Neural progenitor cell (in vitro differentiated cells): Measurements from ENCODE around the gene CIROP. TPM values are rescaled to one million over a fixed set of nuclear protein-coding genes. Genes with fewer than 3 reads are reported as not detected.

Experiments used
- DNase-seq: peaks from one replicate; pipeline ENCODE4 v3.0.0-alpha.2; 2016; ENCODE audit warnings: low spot score
- H2AFZ ChIP-seq: fragments of 200-600 bp; sonication (generic); replicated peaks from 2 replicates; pipeline ENCODE4 v1.6.1; 2016; ENCODE audit warnings: antibody characterized with exemption
- H3F3A ChIP-seq: fragments of 200-600 bp; sonication (generic); 2 replicates; pipeline ENCODE4 v1.6.1; 2016; ENCODE audit warnings: antibody characterized with exemption, low read depth
- H3K27ac ChIP-seq: fragments of 200-600 bp; sonication (generic); 2 replicates; pipeline ENCODE4 v1.5.1; 2016; ENCODE audit warnings: mild to moderate bottlenecking
- H3K27me3 ChIP-seq: fragments of 200-600 bp; sonication (generic); 2 replicates; pipeline ENCODE4 v1.6.1; 2016; ENCODE audit warnings: mild to moderate bottlenecking, moderate library complexity
- H3K36me3 ChIP-seq: fragments of 200-600 bp; sonication (generic); 2 replicates; pipeline ENCODE4 v1.5.1; 2016
- H3K4me1 ChIP-seq: fragments of 200-600 bp; sonication (generic); 2 replicates; pipeline ENCODE4 v1.6.1; 2016; ENCODE audit warnings: mixed run types
- H3K4me2 ChIP-seq: fragments of 200-600 bp; sonication (generic); 2 replicates; pipeline ENCODE4 v1.6.1; 2016
- H3K4me3 ChIP-seq: fragments of 200-600 bp; sonication (generic); 2 replicates; pipeline ENCODE4 v1.5.1; 2016
- H3K79me2 ChIP-seq: fragments of 200-600 bp; sonication (generic); 2 replicates; pipeline ENCODE4 v1.6.1; 2016; ENCODE audit warnings: low read depth
- H3K9ac ChIP-seq: fragments of 200-600 bp; sonication (generic); 2 replicates; pipeline ENCODE4 v1.6.1; 2016
- H3K9me3 ChIP-seq: fragments of 200-600 bp; sonication (generic); 2 replicates; pipeline ENCODE4 v1.5.1; 2016; ENCODE audit warnings: low read depth
- H4K20me1 ChIP-seq: fragments of 200-600 bp; sonication (generic); 2 replicates; pipeline ENCODE4 v1.6.1; 2016; ENCODE audit warnings: low read depth
- H3K27ac Mint-ChIP-seq: 3 replicates; pipeline ENCODE4 v1.8.0; 2021; ENCODE audit warnings: mixed read lengths
- H3K27me3 Mint-ChIP-seq: 2 replicates; pipeline ENCODE4 v1.8.0; 2022; ENCODE audit warnings: low read depth, mild to moderate bottlenecking, inconsistent platforms, moderate library complexity, mixed read lengths; ENCODE audit not compliant: insufficient read depth
- H3K36me3 Mint-ChIP-seq: 3 replicates; pipeline ENCODE4 v1.8.0; 2021; ENCODE audit warnings: mixed read lengths
- H3K4me1 Mint-ChIP-seq: 3 replicates; pipeline ENCODE4 v1.8.0; 2021; ENCODE audit warnings: mixed read lengths
- H3K4me3 Mint-ChIP-seq: 3 replicates; pipeline ENCODE4 v1.8.0; 2021; ENCODE audit warnings: mild to moderate bottlenecking, moderate library complexity, mixed read lengths
- H3K9me3 Mint-ChIP-seq: 3 replicates; pipeline ENCODE4 v1.8.0; 2020; ENCODE audit warnings: mixed read lengths
- CTCF ChIP-seq: fragments of 200-600 bp; sonication (generic); IDR thresholded peaks from 2 replicates; pipeline ENCODE4 v1.5.1; 2017; ENCODE audit warnings: antibody characterized with exemption, mild to moderate bottlenecking
- EZH2 ChIP-seq: fragments of 200-600 bp; sonication (generic); IDR thresholded peaks from 2 replicates; pipeline ENCODE4 v1.6.1; 2017; ENCODE audit warnings: antibody characterized with exemption, mild to moderate bottlenecking, moderate library complexity
- EZH2phosphoT487 ChIP-seq: fragments of 200-600 bp; sonication (generic); IDR thresholded peaks from 2 replicates; pipeline ENCODE4 v1.6.1; 2017; ENCODE audit warnings: antibody characterized with exemption
- total RNA-seq: library from RNA; depleted of rRNA; stranded (reverse); fragments of >200 nt; gene quantifications from 2 replicates; pipeline ENCODE4 v1.2.3, GENCODE V29; 2015; ENCODE audit warnings: low replicate concordance

CIROP gene
- total RNA-seq, 1 donor from 2014 or later: 0.06 TPM

- H3K4me3 Mint-ChIP-seq: no peak overlapping the region
- H4K20me1 ChIP-seq: no peaks in the 10 kb centered on the region
- H3K27ac ChIP-seq: no peak overlapping the region
- no peak overlapping the region for H3K9ac ChIP-seq
- peaks cover 18% of the 10 kb centered on the region for H3K4me1 Mint-ChIP-seq
- TF ChIP-seq EZH2phosphoT487 (no peak), EZH2 (no peak), CTCF (no peak)
- H3K9me3 ChIP-seq: no peaks in the 10 kb centered on the region
- peaks cover 10% of the 10 kb centered on the region for H3K27me3 ChIP-seq
- H3K4me2 ChIP-seq: no peak overlapping the region
- H3K36me3 Mint-ChIP-seq: no peaks in the 10 kb centered on the region
- H3K27ac Mint-ChIP-seq: peak overlapping the region; percentile 13
- H3K9me3 Mint-ChIP-seq: peaks cover 4% of the 10 kb centered on the region
- peaks cover 13% of the 10 kb centered on the region for H3F3A ChIP-seq
- DNase-seq: no peak
- no peak overlapping the region for H2AFZ ChIP-seq
- H3K4me3 ChIP-seq: no peak overlapping the region
- H3K27me3 Mint-ChIP-seq: peaks cover 4% of the 10 kb centered on the region
- H3K36me3 ChIP-seq: no peaks in the 10 kb centered on the region
- no peaks in the 10 kb centered on the region for H3K79me2 ChIP-seq
- H3K4me1 ChIP-seq: peaks cover 3% of the 10 kb centered on the region
Measured at GRCh38 chr14:23106747-23107045, 1.9 kb upstream of the CIROP start.

GRCh38 chr14:23105348-23105824 lies 597 bp upstream of the CIROP start:
- H3K9me3 Mint-ChIP-seq: peaks cover 4% of the 10 kb centered on the region
- Histone ChIP-seq H4K20me1 (no peaks in the 10 kb centered on the region), H3K9me3 (no peaks in the 10 kb centered on the region), H3K9ac (no peak overlapping the region), H3K36me3 (no peaks in the 10 kb centered on the region), H3K4me2 (no peak overlapping the region), H3F3A (peaks cover 13% of the 10 kb centered on the region), H2AFZ (no peak overlapping the region), H3K4me1 (peaks cover 8% of the 10 kb centered on the region), H3K27ac (no peak overlapping the region), H3K4me3 (no peak overlapping the region), H3K27me3 (no peaks in the 10 kb centered on the region), H3K79me2 (no peaks in the 10 kb centered on the region)
- H3K4me3 Mint-ChIP-seq: no peak overlapping the region
- H3K4me1 Mint-ChIP-seq: peaks cover 20% of the 10 kb centered on the region
- no peaks in the 10 kb centered on the region for H3K36me3 Mint-ChIP-seq
- TF ChIP-seq CTCF: no peak
- no peak for TF ChIP-seq EZH2phosphoT487
- TF ChIP-seq EZH2: no peak
- DNase-seq: no peak
- peak overlapping the region; percentile 6 for H3K27ac Mint-ChIP-seq
- peaks cover 6% of the 10 kb centered on the region for H3K27me3 Mint-ChIP-seq

- H3K27ac ChIP-seq: no peak overlapping the region
- no peak overlapping the region for H3K9ac ChIP-seq
- no peak overlapping the region for H3K27ac Mint-ChIP-seq
- H3K79me2 ChIP-seq: peaks cover 2% of the 10 kb centered on the region
- H3K36me3 Mint-ChIP-seq: peaks cover 2% of the 10 kb centered on the region
- peaks cover 4% of the 10 kb centered on the region for H3K9me3 Mint-ChIP-seq
- no peak for DNase-seq
- peak overlapping the region; percentile 63 for H2AFZ ChIP-seq
- H3K27me3 Mint-ChIP-seq: peaks cover 6% of the 10 kb centered on the region
- H3K9me3 ChIP-seq: no peaks in the 10 kb centered on the region
- no peaks in the 10 kb centered on the region for H4K20me1 ChIP-seq
- H3F3A ChIP-seq: peaks cover 13% of the 10 kb centered on the region
- no peak overlapping the region for H3K4me2 ChIP-seq
- no peak overlapping the region for H3K4me3 ChIP-seq
- peaks cover 8% of the 10 kb centered on the region for H3K4me1 ChIP-seq
- H3K4me1 Mint-ChIP-seq: peaks cover 20% of the 10 kb centered on the region
- no peak overlapping the region for H3K4me3 Mint-ChIP-seq
- TF ChIP-seq EZH2 (no peak), CTCF (no peak), EZH2phosphoT487 (no peak)
- no peaks in the 10 kb centered on the region for H3K36me3 ChIP-seq
- no peaks in the 10 kb centered on the region for H3K27me3 ChIP-seq
Measured at GRCh38 chr14:23104070-23104590, 659 bp downstream of the CIROP start.
